Smooth muscle cell of the brain vasculature (primary cell): ENCODE data around the gene ARHGEF7.

Experiments used
- DNase-seq: peaks from one replicate; pipeline ENCODE4 v3.0.0-alpha.2; 2012; ENCODE audit warnings: low read depth, low spot score

Gene ARHGEF7

GRCh38 chr13:111275995-111276618 lies 161.0 kb downstream of the ARHGEF7 start:
- DNase-seq, result no peak

GRCh38 chr13:111278258-111278657 lies 163.1 kb downstream of the ARHGEF7 start:
- DNase-seq, result no peak

- DNase-seq, result no peak
Measured at GRCh38 chr13:111278743-111279652, 163.9 kb downstream of the ARHGEF7 start.

GRCh38 chr13:111280226-111280625 lies 165.1 kb downstream of the ARHGEF7 start:
- no peak for DNase-seq

- no peak for DNase-seq
Measured at GRCh38 chr13:111280681-111281585, 165.8 kb downstream of the ARHGEF7 start.

DNA sequence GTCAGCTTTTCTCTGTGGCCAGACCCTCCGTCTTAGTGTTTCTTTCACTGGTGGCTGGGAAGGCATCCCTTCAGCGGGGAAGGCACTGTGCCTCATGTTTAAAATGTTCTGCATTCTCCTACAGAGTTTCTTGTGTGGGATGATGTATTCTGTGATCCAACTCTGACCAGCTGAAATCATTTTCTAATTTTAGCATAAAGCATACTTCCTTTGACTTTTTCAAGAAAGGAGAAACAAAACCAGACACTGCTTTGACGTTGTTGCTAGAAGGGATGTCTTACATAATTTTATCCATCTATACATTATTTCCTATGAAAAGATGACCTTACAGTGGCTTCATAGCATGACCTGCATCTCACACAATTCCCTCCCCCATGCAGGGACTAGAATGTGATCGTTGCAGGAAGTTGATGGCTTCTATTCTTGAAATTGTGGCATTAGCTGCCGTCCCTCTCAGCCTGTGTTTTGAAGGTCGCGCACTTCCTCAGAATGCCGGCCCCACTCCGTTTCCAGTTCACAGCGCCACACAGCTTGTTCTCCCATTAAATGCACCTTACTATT lies 166.7 kb downstream of the ARHGEF7 start:
- no peak for DNase-seq

GRCh38 chr13:111282425-111282824 lies 167.3 kb downstream of the ARHGEF7 start:
- DNase-seq, result no peak

DNA sequence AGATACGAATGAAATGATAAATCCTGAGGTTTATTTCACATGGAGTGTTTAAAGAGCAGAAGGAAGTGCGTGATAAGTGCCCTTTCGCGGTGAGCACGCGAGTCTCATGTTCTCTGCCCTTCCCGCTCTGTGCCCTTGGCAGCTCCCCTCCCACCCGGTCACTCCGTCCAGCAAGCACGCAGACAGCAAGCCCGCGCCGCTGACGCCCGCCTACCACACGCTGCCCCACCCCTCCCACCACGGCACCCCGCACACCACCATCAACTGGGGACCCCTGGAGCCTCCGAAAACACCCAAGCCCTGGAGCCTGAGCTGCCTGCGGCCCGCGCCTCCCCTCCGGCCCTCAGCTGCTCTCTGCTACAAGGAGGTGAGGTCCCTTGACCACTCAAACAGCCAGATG lies 167.9 kb downstream of the ARHGEF7 start:
- DNase-seq, result no peak

GRCh38 chr13:111283457-111283856 lies 168.3 kb downstream of the ARHGEF7 start:
- no peak for DNase-seq

DNA sequence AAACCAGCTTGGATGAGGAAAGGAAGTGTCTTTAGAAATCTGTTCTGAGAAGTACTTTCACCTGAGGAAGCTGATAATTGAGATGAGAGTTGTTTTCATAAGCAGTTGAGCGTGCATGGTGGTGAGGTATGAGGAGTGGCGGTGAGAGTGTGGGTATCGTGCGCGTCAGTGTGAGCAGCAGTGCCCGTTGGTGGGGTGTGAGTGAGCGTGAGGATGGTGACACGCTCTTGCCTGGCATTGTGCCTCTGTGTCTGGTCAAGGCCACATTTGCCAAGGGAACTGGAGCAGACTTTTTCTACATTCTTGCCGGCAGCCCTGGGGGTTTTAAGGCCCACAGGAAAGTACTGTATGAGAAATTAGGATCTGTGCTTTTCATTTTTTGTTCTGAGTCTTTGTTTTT lies 168.9 kb downstream of the ARHGEF7 start:
- no peak for DNase-seq

DNA sequence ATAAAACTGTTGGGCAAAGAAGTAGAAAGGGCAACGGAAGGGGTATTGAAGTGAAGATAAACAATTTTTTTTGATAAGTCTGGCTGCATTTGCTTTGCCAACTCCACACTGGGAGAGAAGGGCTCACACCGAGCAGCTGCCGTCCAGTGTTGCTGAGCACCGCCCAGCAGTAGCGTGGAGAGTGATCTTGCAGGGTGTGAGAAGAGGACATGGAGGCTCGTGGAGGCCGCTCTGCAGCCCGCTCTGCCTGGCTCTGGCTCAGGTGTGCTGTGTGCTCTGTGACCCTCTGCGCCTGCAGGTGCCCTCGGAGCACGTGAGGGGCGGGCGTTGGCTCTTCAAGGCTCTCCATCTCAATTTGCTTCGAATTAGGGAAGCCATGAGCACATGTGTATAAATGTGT lies 169.5 kb downstream of the ARHGEF7 start:
- no peak for DNase-seq

DNA sequence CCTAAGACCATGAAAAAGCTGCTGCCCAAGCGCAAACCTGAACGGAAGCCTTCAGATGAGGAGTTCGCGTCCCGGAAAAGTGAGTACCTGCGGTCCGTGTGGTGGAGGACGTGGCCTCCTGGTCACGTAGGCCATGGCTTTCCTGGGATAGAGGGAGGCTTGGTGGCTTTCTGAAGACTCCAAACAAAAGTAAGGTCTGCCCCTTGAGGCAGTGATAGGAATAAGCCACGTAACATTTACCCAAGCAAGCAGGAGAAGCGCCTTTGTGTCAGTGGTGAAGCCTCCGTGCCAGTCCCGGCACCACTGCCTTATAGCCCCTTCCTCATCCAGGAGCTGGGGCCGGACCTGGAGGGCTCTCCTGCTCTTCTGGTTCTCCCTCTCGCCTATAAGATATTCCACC lies 171.1 kb downstream of the ARHGEF7 start:
- DNase-seq, result no peak

DNA sequence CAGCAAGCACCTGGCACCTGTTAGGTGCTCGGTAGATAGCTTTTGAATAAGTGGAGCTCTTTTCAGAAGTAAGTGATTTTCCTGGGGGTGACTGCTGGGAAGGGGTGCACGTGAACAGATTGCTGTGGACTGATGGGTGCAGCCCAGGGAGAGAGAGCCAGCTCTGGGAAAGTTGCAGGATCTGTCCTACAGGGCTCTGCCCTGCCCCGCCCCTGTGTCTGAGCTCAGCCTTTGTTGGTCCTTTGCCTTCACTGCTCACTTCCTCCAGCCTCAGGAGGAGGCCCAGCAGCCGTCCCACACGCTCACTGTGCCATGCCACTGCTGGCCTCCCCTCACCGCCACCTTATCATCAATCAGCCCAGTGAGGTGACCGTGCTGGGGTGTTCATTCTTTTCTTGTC lies 171.6 kb downstream of the ARHGEF7 start:
- no peak for DNase-seq

GRCh38 chr13:111287201-111287600 lies 172.1 kb downstream of the ARHGEF7 start:
- DNase-seq, result no peak

DNA sequence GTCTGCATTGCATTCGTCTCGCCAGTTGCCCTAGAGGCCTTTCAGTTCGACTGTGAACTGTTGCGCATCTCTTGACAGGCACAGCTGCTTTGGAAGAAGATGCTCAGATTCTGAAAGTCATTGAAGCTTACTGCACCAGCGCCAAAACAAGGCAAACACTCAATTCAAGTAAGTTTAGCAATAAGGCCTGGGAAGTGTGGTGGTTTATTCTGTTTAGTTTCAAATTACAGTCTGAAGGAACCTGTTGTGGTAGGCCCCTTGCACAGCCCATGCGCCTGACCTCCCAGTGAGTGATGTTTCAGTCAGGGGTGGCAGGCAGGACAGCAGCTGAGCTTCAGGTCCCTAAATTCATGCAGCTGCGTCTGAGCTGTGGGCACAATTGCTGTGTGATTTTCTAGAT lies 173.2 kb downstream of the ARHGEF7 start:
- DNase-seq, result no peak

GRCh38 chr13:111289251-111289650 lies 174.1 kb downstream of the ARHGEF7 start:
- no peak for DNase-seq

DNA sequence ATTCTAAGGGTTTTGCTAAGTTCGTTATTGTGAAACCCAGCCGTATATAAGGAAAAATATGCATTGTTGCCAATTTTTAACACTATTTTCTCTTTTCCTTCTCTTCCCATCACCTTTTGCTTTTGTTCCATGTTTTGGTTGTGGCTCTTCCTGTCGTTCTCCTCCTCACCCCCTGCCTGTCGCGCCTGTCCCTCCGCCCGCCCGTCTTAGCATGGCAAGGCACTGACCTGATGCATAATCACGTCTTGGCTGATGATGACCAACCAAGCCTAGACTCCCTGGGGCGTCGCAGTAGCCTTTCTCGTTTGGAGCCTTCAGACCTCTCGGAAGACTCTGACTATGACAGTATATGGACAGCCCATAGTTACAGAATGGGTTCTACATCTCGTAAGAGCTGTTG lies 176.8 kb downstream of the ARHGEF7 start:
- no peak for DNase-seq

- DNase-seq, result no peak
Measured at GRCh38 chr13:111292710-111293485, 177.8 kb downstream of the ARHGEF7 start.

GRCh38 chr13:111295886-111296285 lies 180.8 kb downstream of the ARHGEF7 start:
- no peak for DNase-seq

- DNase-seq, result no peak
Measured at GRCh38 chr13:111296417-111296816, 181.3 kb downstream of the ARHGEF7 start.
